HCT116 (cell line): Measurements from ENCODE around the gene PRSS16. TPM values are rescaled to one million over a fixed set of nuclear protein-coding genes. Genes with fewer than 3 reads are reported as not detected.

ENCODE experiments used
- ATAC-seq: fragments of 200-7000 bp; cut with Tn5 transposase; 2 replicates; pipeline ENCODE4 v1.9.1; 2020; ENCODE audit warnings: mild to moderate bottlenecking, moderate library complexity
- BruUV-seq: library from RNA; stranded (reverse); fragments of 400-500 nt; replicated peaks from 2 replicates; lab custom pipeline; 2021; lab: Mats Ljungman, UMichigan
- CTCF ChIA-PET: fragments of 300-600 bp; sonication (Branson Sonifier 250); formaldehyde crosslinking; loops from one replicate; lab custom pipeline; 2021; ENCODE audit warnings: antibody characterized with exemption; lab: Charles Lee
- POLR2A ChIA-PET: fragments of 300-600, 350-600 bp; sonication (Branson Sonifier 250); formaldehyde crosslinking; loops from one replicate; lab custom pipeline; 2021; ENCODE audit warnings: antibody characterized with exemption; lab: Charles Lee
- RAD21 ChIA-PET, 2 experiments: fragments of 300-600 bp; sonication (Branson Sonifier 250); formaldehyde crosslinking; loops; one replicate each; lab custom pipeline; 2023; ENCODE audit warnings: low total read pairs in 2 of 2; ENCODE audit not compliant: uncharacterized antibody in 2 of 2, unreplicated experiment in 2 of 2, low non-redundant PET in 1 of 2; lab: Charles Lee
- DNase-seq: peaks from one replicate; pipeline ENCODE4 v3.0.0-alpha.2; 2010; ENCODE audit warnings: low read depth, low spot score
- H2AFZ ChIP-seq: fragments of 200-600 bp; shearing (Covaris generic), sonication (generic); 2 replicates; pipeline ENCODE4 v1.6.1; 2017; ENCODE audit warnings: low read depth, mixed run types, mixed read lengths, antibody characterized with exemption, low read length; ENCODE audit not compliant: poor library complexity, severe bottlenecking
- H3K27ac ChIP-seq: 2 replicates; pipeline ENCODE4 v1.5.1; 2012; ENCODE audit warnings: low read depth, low read length
- H3K27me3 ChIP-seq: fragments of 200-600 bp; sonication (generic); 2 replicates; pipeline ENCODE4 v1.6.1; 2016; ENCODE audit warnings: mixed run types, low read length, mixed read lengths; ENCODE audit not compliant: insufficient read depth
- H3K36me3 ChIP-seq, 2 experiments: fragments of 200-500 bp in 1 of 2; fragments of 200-600 bp in 1 of 2; sonication (Bioruptor generic) in 1 of 2; sonication (generic) in 1 of 2; 2 replicates each; pipeline versions ENCODE4 v1.5.1 to v1.6.1; 2014 to 2016; ENCODE audit warnings: low read length in 2 of 2, inconsistent platforms in 1 of 2, mixed read lengths in 1 of 2, mixed run types in 1 of 2; ENCODE audit not compliant: insufficient read depth in 2 of 2, control insufficient read depth in 1 of 2
- H3K4me1 ChIP-seq, 2 experiments: fragments of 200-600 bp in 1 of 2; sonication (generic) in 1 of 2; 2 replicates each; pipeline versions ENCODE4 v1.5.1 to v1.6.1; 2012 to 2017; ENCODE audit warnings: low read length in 2 of 2, inconsistent platforms in 1 of 2, mild to moderate bottlenecking in 1 of 2, mixed read lengths in 1 of 2, mixed run types in 1 of 2, moderate library complexity in 1 of 2; ENCODE audit not compliant: insufficient read depth in 2 of 2, control insufficient read depth in 1 of 2
- H3K4me2 ChIP-seq: fragments of 200-600 bp; sonication (generic); 2 replicates; pipeline ENCODE4 v1.6.1; 2017; ENCODE audit warnings: mixed run types, low read length, mixed read lengths
- H3K4me3 ChIP-seq, 2 experiments: fragments of 200-600 bp in 1 of 2; sonication (generic) in 1 of 2; replicated peaks in 1 of 2; 2 replicates each; pipeline ENCODE4 v1.5.1; 2011 to 2016; ENCODE audit warnings: low read length in 2 of 2, control low read depth in 1 of 2, low read depth in 1 of 2, mild to moderate bottlenecking in 1 of 2, mixed read lengths in 1 of 2, mixed run types in 1 of 2
- H3K79me2 ChIP-seq: fragments of 200-600 bp; sonication (generic); 2 replicates; pipeline ENCODE4 v1.6.1; 2017; ENCODE audit warnings: mild to moderate bottlenecking, mixed run types, low read length, moderate library complexity, mixed read lengths; ENCODE audit not compliant: insufficient read depth
- H3K9ac ChIP-seq: fragments of 200-600 bp; sonication (generic); 2 replicates; pipeline ENCODE4 v1.6.1; 2016; ENCODE audit warnings: low read length, mixed read lengths
- H3K9me2 ChIP-seq: fragments of 200-600 bp; sonication (generic), shearing (Covaris generic); 2 replicates; pipeline ENCODE4 v1.6.1; 2017; ENCODE audit warnings: mixed run types, mild to moderate bottlenecking, moderate library complexity; ENCODE audit not compliant: insufficient read depth
- H3K9me3 ChIP-seq, 2 experiments: fragments of 200-500 bp in 1 of 2; fragments of 200-600 bp in 1 of 2; sonication (Bioruptor generic) in 1 of 2; sonication (generic) in 1 of 2; 2 replicates each; pipeline ENCODE4 v1.6.1; 2014 to 2017; ENCODE audit warnings: low read length in 2 of 2, mixed read lengths in 2 of 2, inconsistent platforms in 1 of 2, low read depth in 1 of 2, mild to moderate bottlenecking in 1 of 2, mixed run types in 1 of 2, moderate library complexity in 1 of 2; ENCODE audit not compliant: control insufficient read depth in 1 of 2, insufficient read depth in 1 of 2
- H4K20me1 ChIP-seq: fragments of 200-600 bp; sonication (generic), shearing (Covaris generic); 2 replicates; pipeline ENCODE4 v1.6.1; 2017; ENCODE audit warnings: mixed run types, mild to moderate bottlenecking, moderate library complexity; ENCODE audit not compliant: insufficient read depth
- CBX3 ChIP-seq: IDR thresholded peaks from 2 replicates; pipeline ENCODE4 v1.6.1; 2012; ENCODE audit warnings: low read depth
- CTCF ChIP-seq, 3 experiments: fragments of 200-600 bp in 1 of 3; sonication (generic) in 1 of 3; IDR thresholded peaks in 2 of 3; conservative IDR thresholded peaks in 1 of 3; 2 replicates each; pipeline ENCODE4 v1.5.1; 2012 to 2017; ENCODE audit warnings: low read depth in 2 of 3, low read length in 2 of 3, antibody characterized with exemption in 1 of 3, borderline replicate concordance in 1 of 3, control low read depth in 1 of 3, mild to moderate bottlenecking in 1 of 3, mixed read lengths in 1 of 3, mixed run types in 1 of 3, moderate library complexity in 1 of 3; ENCODE audit not compliant: insufficient read depth in 1 of 3
- EZH2 ChIP-seq: fragments of 200-600 bp; sonication (generic); IDR thresholded peaks from 2 replicates; pipeline ENCODE4 v1.6.1; 2017; ENCODE audit warnings: antibody characterized with exemption, mixed run types
- RAD21 ChIP-seq: IDR thresholded peaks from 2 replicates; pipeline ENCODE4 v1.6.1; 2012; ENCODE audit warnings: low read depth, mild to moderate bottlenecking
- SP1 ChIP-seq: IDR thresholded peaks from 2 replicates; pipeline ENCODE4 v1.6.1; 2012; ENCODE audit warnings: low read depth
- ZFX ChIP-seq: fragments of 450-650 bp; IDR thresholded peaks from 2 replicates; pipeline ENCODE4 v1.6.1; 2017
- ZNF274 ChIP-seq: fragments of 200-500 bp; sonication (Bioruptor generic); IDR thresholded peaks from 2 replicates; pipeline ENCODE4 v1.6.1; 2014; ENCODE audit warnings: mild to moderate bottlenecking, low read depth, low read length, inconsistent platforms
- intact Hi-C: fragments of 100-400 bp; cut with micrococcal nuclease; formaldehyde crosslinking; loops from 2 replicates; pipeline ENCODE4 v1.10.0; 2022
- total RNA-seq: library from RNA; stranded (reverse); gene quantifications from one replicate; pipeline ENCODE4 v1.2.1, GENCODE V29; 2021; ENCODE audit not compliant: unreplicated experiment

Gene PRSS16
- total RNA-seq, 1 experiment from 2014 or later = 14.5 TPM

- H3K4me2 ChIP-seq = peak overlapping the region; percentile 86
- TF ChIP-seq ZFX (no peak), ZNF274 (no peak), CTCF (IDR thresholded peaks at IDR 0.05 in 2 of 3, conservative IDR thresholded peaks at IDR 0.05 in 1 of 3; ENCODE audit: borderline replicate concordance in 1 of 3, insufficient read depth in 1 of 3, low read depth in 2 of 3, low read length in 2 of 3) (no peak), EZH2 (no peak), RAD21 (no peak), SP1 (no peak)
- DNase-seq = peak; percentile 35
- no peaks in the 10 kb centered on the region for H3K27me3 ChIP-seq
- ChIA-PET CTCF (interaction anchor here (0.8 to 1.5 kb wide), 2 partner anchors 328 to 471 kb away, joined by 3 to 4 read pairs; no protein-coding TSS in a partner anchor), POLR2A (interaction anchor here (0.5 to 1.0 kb wide), 4 partner anchors 15 to 474 kb away, joined by 3 to 4 read pairs (median 3); no protein-coding TSS in a partner anchor), RAD21 (no interaction called here)
- H3K4me3 ChIP-seq = peak overlapping the region; percentile 40 to 54
- H3K9me2 ChIP-seq = no peaks in the 10 kb centered on the region
- peaks cover 3 to 19% of the 10 kb centered on the region in 2 experiments; a peak in 3 of 4 replicates for H3K4me1 ChIP-seq
- peak overlapping the region; percentile 43 for H3K9ac ChIP-seq
- H3K36me3 ChIP-seq = no peaks in the 10 kb centered on the region
- peak; percentile 76 for ATAC-seq
- no TSS peak for BruUV-seq
- peak overlapping the region; percentile 61; the same call in 1 of the 2 replicates for H3K27ac ChIP-seq
- peak overlapping the region; percentile 87 for H2AFZ ChIP-seq
- intact Hi-C loops = loop anchor here (2.0 kb wide), 1 partner anchor 44 kb away; no protein-coding TSS in a partner anchor
- no peaks in the 10 kb centered on the region for H3K79me2 ChIP-seq
- no peaks in the 10 kb centered on the region for H3K9me3 ChIP-seq
- H4K20me1 ChIP-seq = no peaks in the 10 kb centered on the region
Observed at GRCh38 chr6:27281105-27281539, 33.6 kb downstream of the PRSS16 start.

GRCh38 chr6:27281569-27281968 is 34.1 kb downstream of the PRSS16 start:
- Histone ChIP-seq H3K79me2 (no peaks in the 10 kb centered on the region), H3K4me2 (peak overlapping the region; percentile 86), H3K4me3 (peak overlapping the region; percentile 40 to 54), H3K9ac (no peak overlapping the region), H3K27ac (no peak overlapping the region), H3K4me1 (peaks cover 3 to 23% of the 10 kb centered on the region in 2 experiments; a peak in 3 of 4 replicates), H3K9me3 (no peaks in the 10 kb centered on the region), H2AFZ (peak overlapping the region; percentile 87), H3K27me3 (no peaks in the 10 kb centered on the region), H3K36me3 (no peaks in the 10 kb centered on the region), H3K9me2 (no peaks in the 10 kb centered on the region), H4K20me1 (no peaks in the 10 kb centered on the region)
- ChIA-PET RAD21 (no interaction called here), POLR2A (interaction anchor here (0.7 to 1.0 kb wide), 3 partner anchors 15 to 473 kb away, joined by 3 to 4 read pairs (median 3); no protein-coding TSS in a partner anchor), CTCF (interaction anchor here (0.8 to 1.5 kb wide), 2 partner anchors 327 to 471 kb away, joined by 3 to 4 read pairs; no protein-coding TSS in a partner anchor)
- TF ChIP-seq CBX3 (no peak), SP1 (no peak)
- DNase-seq (no peak), ATAC-seq (no peak)
- intact Hi-C loops = loop anchor here (2.0 kb wide), 1 partner anchor 45 kb away; no protein-coding TSS in a partner anchor
- no TSS peak for BruUV-seq
